ENCODE measurements around the gene RMC1. TPM values are rescaled to one million over a fixed set of nuclear protein-coding genes. Genes with fewer than 3 reads are reported as not detected.
"Not testable (repeated sequence)": the region's sequence is repeated elsewhere in the genome, so short reads cannot be mapped to it uniquely, and the experiment has no call there.

RMC1 gene
- total and polyA plus RNA-seq, 3 donors from 2014 or later, result 33.5 to 51.5 (median 44.2) TPM

DNA sequence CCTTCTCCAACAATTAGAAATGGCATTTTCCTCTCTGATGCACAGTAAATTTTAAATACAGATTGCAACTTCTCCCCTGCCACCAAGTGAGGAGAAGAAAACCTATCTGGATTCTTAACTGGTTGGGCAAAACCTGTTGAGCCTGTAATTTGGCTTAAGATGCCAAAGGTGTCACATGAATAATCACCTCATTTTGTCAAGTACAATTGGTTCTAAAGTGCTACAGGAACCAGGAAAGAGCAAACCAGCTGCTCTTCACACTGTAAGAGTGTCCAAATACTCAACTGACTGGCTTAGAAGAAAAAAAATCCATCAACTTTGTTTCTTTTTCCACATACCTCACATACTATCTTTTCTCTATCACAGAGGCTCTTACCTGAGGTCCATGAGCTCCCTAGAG lies 47.6 kb downstream of the RMC1 start:
- TF ChIP-seq, protein P1, sequence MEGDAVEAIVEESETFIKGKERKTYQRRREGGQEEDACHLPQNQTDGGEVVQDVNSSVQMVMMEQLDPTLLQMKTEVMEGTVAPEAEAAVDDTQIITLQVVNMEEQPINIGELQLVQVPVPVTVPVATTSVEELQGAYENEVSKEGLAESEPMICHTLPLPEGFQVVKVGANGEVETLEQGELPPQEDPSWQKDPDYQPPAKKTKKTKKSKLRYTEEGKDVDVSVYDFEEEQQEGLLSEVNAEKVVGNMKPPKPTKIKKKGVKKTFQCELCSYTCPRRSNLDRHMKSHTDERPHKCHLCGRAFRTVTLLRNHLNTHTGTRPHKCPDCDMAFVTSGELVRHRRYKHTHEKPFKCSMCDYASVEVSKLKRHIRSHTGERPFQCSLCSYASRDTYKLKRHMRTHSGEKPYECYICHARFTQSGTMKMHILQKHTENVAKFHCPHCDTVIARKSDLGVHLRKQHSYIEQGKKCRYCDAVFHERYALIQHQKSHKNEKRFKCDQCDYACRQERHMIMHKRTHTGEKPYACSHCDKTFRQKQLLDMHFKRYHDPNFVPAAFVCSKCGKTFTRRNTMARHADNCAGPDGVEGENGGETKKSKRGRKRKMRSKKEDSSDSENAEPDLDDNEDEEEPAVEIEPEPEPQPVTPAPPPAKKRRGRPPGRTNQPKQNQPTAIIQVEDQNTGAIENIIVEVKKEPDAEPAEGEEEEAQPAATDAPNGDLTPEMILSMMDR (IDR thresholded peaks at IDR 0.05), result no peak
- TF ChIP-seq POLR2A (IDR thresholded peaks at IDR 0.05), result no peak
- intact Hi-C loops (cut with DNase I; ENCODE audit: low total_unique reads), result no loop called here
- no peaks in the 10 kb centered on the region for H3K27me3 ChIP-seq
- no peaks in the 10 kb centered on the region for H3K36me3 ChIP-seq (ENCODE audit: low read depth, missing control alignments)
- DNase-seq, result no peak
- no peaks in the 10 kb centered on the region for H3K4me1 ChIP-seq
- no peak overlapping the region for H3K4me3 ChIP-seq
- no peak overlapping the region for H3K27ac ChIP-seq
- no peaks in the 10 kb centered on the region for H3K9me3 ChIP-seq

DNA sequence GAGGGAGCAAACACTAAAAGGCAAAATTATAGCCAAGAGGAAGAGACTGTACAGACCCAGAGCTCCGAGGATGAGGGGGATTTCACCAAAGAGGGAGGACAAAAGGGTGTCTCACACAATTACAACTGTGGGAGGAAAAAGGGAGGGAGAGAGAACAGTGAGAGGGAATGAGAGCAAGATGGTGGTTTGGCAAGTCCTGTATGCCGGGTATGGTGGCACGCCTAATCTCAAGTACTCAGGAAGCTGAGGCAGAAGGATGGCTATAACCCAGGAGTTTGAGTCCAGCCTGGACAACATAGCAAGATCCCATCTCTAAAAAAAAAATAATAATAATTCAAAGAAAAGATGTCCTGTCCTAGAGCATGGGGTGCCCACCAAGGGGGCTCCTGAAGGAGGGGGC lies 48.7 kb downstream of the RMC1 start:
- TF ChIP-seq, protein P1 (IDR thresholded peaks at IDR 0.05), result no peak
- no peak for TF ChIP-seq POLR2A (IDR thresholded peaks at IDR 0.05)
- intact Hi-C loops (cut with DNase I; ENCODE audit: low total_unique reads), result no loop called here
- 75 to 92% methylated on average over 3 of the region's 3 CpGs for WGBS, 2 donors

DNA sequence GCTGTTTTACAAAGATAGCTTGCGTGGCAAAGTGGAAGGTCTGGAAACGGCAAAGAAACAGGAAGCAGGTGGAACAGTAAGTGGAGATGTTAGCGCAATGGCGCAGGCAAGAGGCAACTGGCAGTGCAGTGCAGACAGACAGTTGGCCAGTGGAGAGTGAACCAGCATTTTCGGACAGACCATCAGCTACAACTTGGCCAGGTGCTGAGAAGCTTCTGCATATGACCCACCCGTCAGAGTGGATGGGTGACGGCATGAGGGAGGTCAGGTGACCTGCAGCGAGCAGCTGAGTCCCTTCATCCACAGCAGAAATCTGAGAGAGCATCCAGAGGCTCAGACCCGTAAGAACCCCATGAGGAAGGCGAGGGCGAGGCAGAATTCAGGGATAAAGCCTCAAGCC lies 49.2 kb downstream of the RMC1 start:
- Histone ChIP-seq H3K4me1 (no peaks in the 10 kb centered on the region), H3K9me3 (no peaks in the 10 kb centered on the region), H3K27ac (no peak overlapping the region), H3K4me3 (no peak overlapping the region), H3K36me3 (ENCODE audit: low read depth, missing control alignments) (no peaks in the 10 kb centered on the region), H3K27me3 (no peaks in the 10 kb centered on the region)
- WGBS, 2 donors, result 82 to 89% methylated on average over 11 of the region's 11 CpGs
- intact Hi-C loops (cut with DNase I; ENCODE audit: low total_unique reads), result no loop called here
- DNase-seq, result no peak
- TF ChIP-seq POLR2A (IDR thresholded peaks at IDR 0.05), result no peak
- TF ChIP-seq, protein P1 (IDR thresholded peaks at IDR 0.05), result no peak

More for the DNA sequence above, 48.7 kb downstream of the RMC1 start:
- Histone ChIP-seq H3K36me3 (ENCODE audit: low read depth, missing control alignments) (no peaks in the 10 kb centered on the region), H3K4me3 (no peak overlapping the region), H3K4me1 (no peaks in the 10 kb centered on the region), H3K27me3 (no peaks in the 10 kb centered on the region), H3K27ac (no peak overlapping the region), H3K9me3 (no peaks in the 10 kb centered on the region)
- no peak for DNase-seq

DNA sequence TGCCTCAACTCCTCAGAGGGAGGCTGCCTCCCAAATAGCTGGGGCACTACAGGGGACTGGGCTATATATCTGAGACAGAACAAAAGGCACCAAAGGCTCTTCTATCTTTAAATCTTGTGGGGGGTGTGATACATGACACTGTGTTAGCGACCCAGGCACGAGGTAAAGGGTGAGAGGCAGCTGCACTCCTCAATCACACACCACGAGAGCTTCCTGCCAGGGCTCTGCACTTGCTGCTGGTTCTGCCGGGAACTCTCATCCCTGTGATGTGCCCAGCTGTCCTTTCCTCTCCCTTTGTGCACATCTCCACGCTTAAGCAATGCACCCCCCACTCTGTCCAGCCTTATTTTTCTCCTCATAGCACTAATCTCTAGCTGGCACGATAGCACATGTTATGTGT lies 50.6 kb downstream of the RMC1 start:
- 73 to 84% methylated on average over 6 of the region's 6 CpGs for WGBS, 2 donors
- no peak for TF ChIP-seq POLR2A (IDR thresholded peaks at IDR 0.05)
- TF ChIP-seq, protein P1 (IDR thresholded peaks at IDR 0.05), result no peak
- no peak overlapping the region for H3K4me3 ChIP-seq
- no peaks in the 10 kb centered on the region for H3K4me1 ChIP-seq
- H3K27ac ChIP-seq, result no peak overlapping the region
- H3K9me3 ChIP-seq, result no peaks in the 10 kb centered on the region
- intact Hi-C loops (cut with DNase I; ENCODE audit: low total_unique reads), result no loop called here
- H3K27me3 ChIP-seq, result no peaks in the 10 kb centered on the region
- DNase-seq, result no peak
- H3K36me3 ChIP-seq (ENCODE audit: low read depth, missing control alignments), result no peaks in the 10 kb centered on the region

DNA sequence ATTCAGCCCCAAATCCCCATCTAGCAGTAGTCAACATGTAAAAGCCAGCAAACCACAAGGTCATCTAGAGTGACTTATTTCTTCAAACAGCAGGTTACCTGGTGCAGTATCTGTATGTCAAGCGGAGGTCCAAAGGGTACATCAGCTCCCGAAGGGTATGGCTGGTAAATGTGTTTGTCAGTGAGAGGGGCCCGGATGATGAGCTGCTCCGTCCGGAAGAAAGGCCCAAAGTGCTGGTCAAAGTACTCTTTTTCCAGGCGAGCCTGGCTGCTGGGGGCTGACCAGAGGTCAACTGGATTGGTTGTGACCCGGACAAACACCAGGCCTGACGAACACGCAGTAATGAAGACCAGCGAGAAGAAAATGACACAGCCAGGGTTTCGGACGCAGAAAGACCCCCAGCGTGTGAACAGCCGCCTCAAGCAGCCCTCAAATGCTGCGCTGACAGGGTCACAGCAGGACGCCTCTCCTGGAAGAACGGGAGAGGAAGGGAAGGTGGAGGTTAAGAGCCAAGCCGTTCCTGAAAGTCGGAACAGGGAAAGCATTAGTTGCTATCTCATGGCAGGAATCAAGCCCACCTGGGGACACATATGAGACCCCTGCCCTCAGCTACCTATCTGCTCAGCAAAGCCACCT lies 53.0 kb downstream of the RMC1 start:
- Histone ChIP-seq H3K27ac (no peak overlapping the region), H3K9me3 (no peaks in the 10 kb centered on the region), H3K27me3 (no peaks in the 10 kb centered on the region), H3K4me1 (no peaks in the 10 kb centered on the region), H3K4me3 (no peak overlapping the region), H3K36me3 (ENCODE audit: low read depth, missing control alignments) (no peaks in the 10 kb centered on the region)
- intact Hi-C loops (cut with DNase I; ENCODE audit: low total_unique reads), result no loop called here
- 87 to 96% methylated on average over 14 to 19 of the region's 19 CpGs for WGBS, 2 donors
- no peak for DNase-seq
- TF ChIP-seq, protein P1 (IDR thresholded peaks at IDR 0.05), result no peak
- TF ChIP-seq POLR2A (IDR thresholded peaks at IDR 0.05), result no peak

DNA sequence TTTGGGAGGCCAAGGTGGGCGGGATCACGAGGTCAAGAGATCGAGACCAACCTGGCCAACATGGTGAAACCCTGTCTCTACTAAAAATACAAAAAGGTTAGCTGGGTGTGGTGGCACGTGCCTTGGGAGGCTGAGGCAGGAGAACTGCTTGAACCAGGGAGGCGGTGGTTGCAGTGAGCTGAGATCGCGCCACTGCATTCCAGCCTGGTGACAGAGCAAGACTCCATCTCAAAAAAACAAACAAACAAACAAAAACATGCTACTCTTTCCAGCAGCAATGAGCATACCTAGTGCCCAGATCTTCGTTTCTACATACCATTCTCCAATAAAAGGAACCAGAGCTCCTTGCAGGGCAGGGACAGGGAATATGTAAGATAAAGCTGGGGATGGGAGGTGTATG lies 54.2 kb downstream of the RMC1 start:
- DNase-seq; H3K27me3 ChIP-seq; H3K4me1 ChIP-seq; H3K9me3 ChIP-seq; H3K27ac ChIP-seq; H3K36me3 ChIP-seq (ENCODE audit: low read depth, missing control alignments); H3K4me3 ChIP-seq; intact Hi-C loops (cut with DNase I; ENCODE audit: low total_unique reads): not testable (repeated sequence)
- WGBS, 2 donors, result 95 to 97% methylated on average over 8 of the region's 8 CpGs

All from testis (tissue), 3 donors.